CD14-positive monocyte (primary cell): ENCODE results near the gene CACNA2D2. TPM values are rescaled to one million over a fixed set of nuclear protein-coding genes. Genes with fewer than 3 reads are reported as not detected.
A peak's percentile ranks its signal among the peaks of the same experiment; 100 is the strongest.

Experiments used
- DNase-seq, 3 donors: peaks; one replicate each; pipeline ENCODE4 v3.0.0-alpha.2; 2011 to 2022
- H2AFZ ChIP-seq: 2 replicates; pipeline ENCODE4 v1.6.0; 2012; ENCODE audit warnings: mild to moderate bottlenecking, low read depth, low read length, inconsistent platforms; ENCODE audit not compliant: insufficient read depth, poor library complexity, severe bottlenecking
- H3K27ac ChIP-seq, 2 donors: 1 replicate in 1 of 2; 2 replicates in 1 of 2; pipeline ENCODE4 v1.5.1; 2012 to 2013; ENCODE audit warnings: low read length in 2 of 2, control low read depth in 1 of 2, inconsistent platforms in 1 of 2, low read depth in 1 of 2, mild to moderate bottlenecking in 1 of 2
- H3K27me3 ChIP-seq, 2 donors: one replicate each; pipeline versions ENCODE4 v1.6.0 to v1.6.1; 2011 to 2013; ENCODE audit warnings: low read length in 2 of 2; ENCODE audit not compliant: control insufficient read depth in 2 of 2, insufficient read depth in 2 of 2
- H3K36me3 ChIP-seq, 2 donors: replicated peaks in 1 of 2; 1 replicate in 1 of 2; 2 replicates in 1 of 2; pipeline versions ENCODE4 v1.5.1 to v1.6.1; 2012 to 2013; ENCODE audit warnings: low read length in 2 of 2, control low read depth in 1 of 2, inconsistent platforms in 1 of 2, mild to moderate bottlenecking in 1 of 2; ENCODE audit not compliant: insufficient read depth in 2 of 2, control insufficient read depth in 1 of 2
- H3K4me1 ChIP-seq, 2 donors: 1 replicate in 1 of 2; 2 replicates in 1 of 2; pipeline versions ENCODE4 v1.5.1 to v1.6.1; 2012 to 2013; ENCODE audit warnings: low read length in 2 of 2, control low read depth in 1 of 2, inconsistent platforms in 1 of 2, mild to moderate bottlenecking in 1 of 2, moderate library complexity in 1 of 2; ENCODE audit not compliant: insufficient read depth in 2 of 2, control insufficient read depth in 1 of 2
- H3K4me2 ChIP-seq: replicated peaks from 2 replicates; pipeline ENCODE3; 2012; ENCODE audit warnings: low read length, moderate library complexity, mild to moderate bottlenecking; ENCODE audit not compliant: poor library complexity, severe bottlenecking; ENCODE audit errors: extremely low read depth
- H3K4me3 ChIP-seq, 3 experiments: fragments of 200-600 bp in 1 of 3; sonication (generic) in 1 of 3; replicated peaks in 1 of 3; 1 replicate in 2 of 3; 2 replicates in 1 of 3; pipeline ENCODE4 v1.5.1; 2011 to 2013; ENCODE audit warnings: low read length in 3 of 3, mild to moderate bottlenecking in 3 of 3, control low read depth in 2 of 3, low read depth in 2 of 3, inconsistent platforms in 1 of 3, moderate library complexity in 1 of 3
- H3K79me2 ChIP-seq: 2 replicates; pipeline ENCODE4 v1.6.0; 2012; ENCODE audit warnings: mild to moderate bottlenecking, control low read depth, inconsistent platforms, low read length, moderate library complexity; ENCODE audit not compliant: insufficient read depth
- H3K9ac ChIP-seq: 2 replicates; pipeline ENCODE4 v1.6.0; 2017; ENCODE audit warnings: low read length, mild to moderate bottlenecking; ENCODE audit not compliant: insufficient read depth, poor library complexity, severe bottlenecking
- H3K9me3 ChIP-seq, 2 donors: replicated peaks in 1 of 2; 1 replicate in 1 of 2; 2 replicates in 1 of 2; pipeline versions ENCODE4 v1.5.1 to v1.6.1; 2012 to 2013; ENCODE audit warnings: low read length in 2 of 2, control low read depth in 1 of 2; ENCODE audit not compliant: control insufficient read depth in 1 of 2, insufficient read depth in 1 of 2
- H4K20me1 ChIP-seq: 2 replicates; pipeline ENCODE4 v1.6.0; 2012; ENCODE audit warnings: mild to moderate bottlenecking, low read length, control low read depth, moderate library complexity; ENCODE audit not compliant: insufficient read depth
- H3K27ac Mint-ChIP-seq, 7 donors: one replicate each; pipeline ENCODE4 v1.8.0; 2020; ENCODE audit warnings: mild to moderate bottlenecking in 7 of 7, mixed read lengths in 7 of 7, moderate library complexity in 6 of 7, inconsistent platforms in 2 of 7
- H3K27me3 Mint-ChIP-seq, 3 donors: one replicate each; pipeline ENCODE4 v1.8.0; 2021 to 2022; ENCODE audit warnings: low read depth in 3 of 3, mild to moderate bottlenecking in 3 of 3, mixed read lengths in 3 of 3, moderate library complexity in 3 of 3, inconsistent platforms in 1 of 3
- H3K36me3 Mint-ChIP-seq, 2 donors: one replicate each; pipeline ENCODE4 v1.8.0; 2020; ENCODE audit warnings: mixed read lengths in 2 of 2, inconsistent platforms in 1 of 2, mild to moderate bottlenecking in 1 of 2
- H3K4me1 Mint-ChIP-seq: one replicate; pipeline ENCODE4 v1.8.0; 2020; ENCODE audit warnings: mild to moderate bottlenecking, mixed read lengths
- H3K4me3 Mint-ChIP-seq, 2 donors: one replicate each; pipeline ENCODE4 v1.8.0; 2020; ENCODE audit warnings: mild to moderate bottlenecking in 2 of 2, mixed read lengths in 2 of 2, moderate library complexity in 1 of 2
- H3K9me3 Mint-ChIP-seq, 7 donors: one replicate each; pipeline ENCODE4 v1.8.0; 2020 to 2022; ENCODE audit warnings: mixed read lengths in 7 of 7, mild to moderate bottlenecking in 6 of 7, moderate library complexity in 6 of 7, inconsistent platforms in 2 of 7
- CTCF ChIP-seq: fragments of 200-600 bp; IDR thresholded peaks from one replicate; pipeline ENCODE4 v1.8.0; 2022; ENCODE audit warnings: antibody characterized with exemption, mild to moderate bottlenecking
- WGBS: methylation state at CpG from one replicate; pipeline ENCODE4 v1.1.5; 2013; ENCODE audit warnings: missing lambda C conversion rate; ENCODE audit not compliant: insufficient coverage; 5-methylcytosine and 5-hydroxymethylcytosine counted together
- intact Hi-C, 2 donors: fragments of 100-400 bp; cut with micrococcal nuclease; formaldehyde crosslinking; loops; one replicate each; pipeline versions ENCODE4 v1.15.0 to v1.15.1; 2023
- polyA plus RNA-seq, 3 donors: library from polyadenylated mRNA; depleted of rRNA in 1 of 3; unstranded in 2 of 3; stranded (reverse) in 1 of 3; fragments of 300-500 nt in 2 of 3; fragments of >200 nt in 1 of 3; fragmentation: Illumina TruSeq in 2 of 3; gene quantifications; 1 replicate in 2 of 3; 2 replicates in 1 of 3; pipeline ENCODE4 v1.2.3, GENCODE V29; 2012 to 2021

CACNA2D2 gene
- polyA plus RNA-seq, 3 donors: 0.09 to 0.16 TPM; not detected in 1

GRCh38 chr3:50354186-50354764, 149.2 kb downstream of the CACNA2D2 start:
- Histone ChIP-seq H3K36me3 (peaks cover 44 to 56% of the 10 kb centered on the region in 2 donors), H3K9ac (no peak overlapping the region), H3K4me3 (no peak overlapping the region), H3K27me3 (no peaks in the 10 kb centered on the region), H2AFZ (no peak overlapping the region), H3K4me2 (no peak overlapping the region), H3K4me1 (peaks cover 60 to 71% of the 10 kb centered on the region in 2 donors), H3K27ac (no peak overlapping the region), H3K79me2 (peaks cover 85% of the 10 kb centered on the region), H4K20me1 (peaks cover 82% of the 10 kb centered on the region), H3K9me3 (no peaks in the 10 kb centered on the region)
- intact Hi-C loops: loop anchor here (5.0 to 10.0 kb wide), 3 partner anchors 258 to 1041 kb away; partner anchors contain the start of genes CISH (in 1 of the 2), MON1A (in 1 of the 2) and RBM15B (in 1 of the 2)
- H3K36me3 Mint-ChIP-seq: peaks cover 28 to 50% of the 10 kb centered on the region in 2 donors
- H3K9me3 Mint-ChIP-seq: no peaks in the 10 kb centered on the region
- 89% methylated on average over 4 of the region's 5 CpGs for WGBS
- H3K27ac Mint-ChIP-seq: peak overlapping the region in 3 of 7 donors; percentile 30 to 53 (median 42)
- peaks cover 64% of the 10 kb centered on the region for H3K4me1 Mint-ChIP-seq
- no peak overlapping the region for H3K4me3 Mint-ChIP-seq
- H3K27me3 Mint-ChIP-seq: peaks cover 0 to 2% (median 0%) of the 10 kb centered on the region in 3 donors
- no peak for TF ChIP-seq CTCF
- no peak for DNase-seq

GRCh38 chr3:50353245-50354004, 150.0 kb downstream of the CACNA2D2 start:
- H3K27ac ChIP-seq: peak overlapping the region; percentile 28 to 44
- H3K36me3 Mint-ChIP-seq: peaks cover 33 to 54% of the 10 kb centered on the region in 2 donors
- DNase-seq: no peak
- H3K27me3 Mint-ChIP-seq: peaks cover 0 to 1% (median 0%) of the 10 kb centered on the region in 3 donors
- H3K27me3 ChIP-seq: no peaks in the 10 kb centered on the region
- no peaks in the 10 kb centered on the region for H3K9me3 ChIP-seq
- H3K9ac ChIP-seq: no peak overlapping the region
- peaks cover 52 to 66% of the 10 kb centered on the region in 2 donors for H3K4me1 ChIP-seq
- H3K27ac Mint-ChIP-seq: peak overlapping the region in 6 of 7 donors; percentile 9 to 71 (median 26)
- TF ChIP-seq CTCF: no peak
- peak overlapping the region in 1 of 2 donors; percentile 43 for H3K4me3 Mint-ChIP-seq
- 88% methylated on average over 10 of the region's 12 CpGs for WGBS
- no peak overlapping the region for H3K4me2 ChIP-seq
- intact Hi-C loops: loop anchor here (5.0 to 10.0 kb wide), 3 partner anchors 259 to 1041 kb away; partner anchors contain the start of genes CISH (in 1 of the 2), MON1A (in 1 of the 2) and RBM15B (in 1 of the 2)
- no peak overlapping the region for H2AFZ ChIP-seq
- H3K36me3 ChIP-seq: peaks cover 47 to 64% of the 10 kb centered on the region in 2 donors
- no peaks in the 10 kb centered on the region for H3K9me3 Mint-ChIP-seq
- H3K4me3 ChIP-seq: no peak overlapping the region
- peaks cover 85% of the 10 kb centered on the region for H3K79me2 ChIP-seq
- H4K20me1 ChIP-seq: peaks cover 75% of the 10 kb centered on the region
- peaks cover 67% of the 10 kb centered on the region for H3K4me1 Mint-ChIP-seq
